T-cell (primary cell): Measurements from ENCODE around the gene BBC3. TPM values are rescaled to one million over a fixed set of nuclear protein-coding genes. Genes with fewer than 3 reads are reported as not detected.

Experiments
- ATAC-seq, 4 experiments: fragments of 200-7000 bp in 3 of 4; fragments of 150-1000 bp in 1 of 4; cut with Tn5 transposase; replicated peaks in 1 of 4; 1 replicate in 3 of 4; 2 replicates in 1 of 4; pipeline ENCODE4 v1.10.0; 2021; ENCODE audit warnings: moderate library complexity in 3 of 4, mild to moderate bottlenecking in 2 of 4, moderate number of reproducible peaks in 1 of 4
- CTCF ChIA-PET, 2 donors: fragments of 300-600 bp; sonication (Branson Sonifier 250); formaldehyde crosslinking; loops; one replicate each; lab custom pipeline; 2022; ENCODE audit warnings: antibody characterized with exemption in 2 of 2; lab: Charles Lee
- POLR2A ChIA-PET, 2 donors: fragments of 300-600 bp; sonication (Branson Sonifier 250); formaldehyde crosslinking; loops; one replicate each; lab custom pipeline; 2022; ENCODE audit warnings: antibody characterized with exemption in 2 of 2; lab: Charles Lee
- DNase-seq, 35 experiments: peaks; one replicate each; pipeline versions ENCODE4 v3.0.0 to v3.0.0-alpha.2; 2013 to 2023
- H3K27ac ChIP-seq: one replicate; pipeline ENCODE4 v1.5.1; 2013; ENCODE audit warnings: low read length
- H3K27me3 ChIP-seq, 2 experiments: replicated peaks in 1 of 2; 1 replicate in 1 of 2; 2 replicates in 1 of 2; pipeline versions ENCODE4 v1.6.1 to v1.7.0; 2013; ENCODE audit warnings: low read length in 1 of 2, mixed read lengths in 1 of 2; ENCODE audit not compliant: control insufficient read depth in 2 of 2, insufficient read depth in 2 of 2; ENCODE audit errors: extremely low read depth in 1 of 2
- H3K36me3 ChIP-seq, 2 donors: 1 replicate in 1 of 2; 2 replicates in 1 of 2; pipeline versions ENCODE4 v1.6.1 to v1.7.0; 2013; ENCODE audit warnings: low read length in 1 of 2; ENCODE audit not compliant: control insufficient read depth in 2 of 2, insufficient read depth in 1 of 2; ENCODE audit errors: extremely low read depth in 1 of 2
- H3K4me1 ChIP-seq, 2 experiments: 1 replicate in 1 of 2; 2 replicates in 1 of 2; pipeline versions ENCODE4 v1.6.1 to v1.7.0; 2013; ENCODE audit warnings: low read length in 2 of 2, mixed read lengths in 1 of 2; ENCODE audit not compliant: insufficient read depth in 2 of 2, control insufficient read depth in 1 of 2; ENCODE audit errors: extremely low read depth in 1 of 2
- H3K4me3 ChIP-seq, 2 donors: 1 replicate in 1 of 2; 2 replicates in 1 of 2; pipeline versions ENCODE4 v1.5.1 to v1.7.0; 2013; ENCODE audit warnings: mild to moderate bottlenecking in 2 of 2, low read length in 1 of 2, moderate library complexity in 1 of 2; ENCODE audit not compliant: control insufficient read depth in 1 of 2; ENCODE audit errors: extremely low read depth in 1 of 2
- H3K9me3 ChIP-seq: 2 replicates; pipeline ENCODE4 v1.7.0; 2013
- H3K27ac Mint-ChIP-seq, 2 donors: one replicate each; pipeline ENCODE4 v1.8.0; 2020 to 2021; ENCODE audit warnings: mild to moderate bottlenecking in 2 of 2, mixed read lengths in 2 of 2
- H3K27me3 Mint-ChIP-seq, 2 donors: one replicate each; pipeline ENCODE4 v1.8.0; 2021 to 2022; ENCODE audit warnings: mixed read lengths in 2 of 2
- H3K36me3 Mint-ChIP-seq: one replicate; pipeline ENCODE4 v1.8.0; 2021; ENCODE audit warnings: mixed read lengths
- H3K4me1 Mint-ChIP-seq, 3 donors: one replicate each; pipeline ENCODE4 v1.8.0; 2020 to 2022; ENCODE audit warnings: mixed read lengths in 3 of 3, mild to moderate bottlenecking in 1 of 3
- H3K4me3 Mint-ChIP-seq, 3 donors: one replicate each; pipeline ENCODE4 v1.8.0; 2020 to 2022; ENCODE audit warnings: mild to moderate bottlenecking in 3 of 3, mixed read lengths in 3 of 3, moderate library complexity in 3 of 3
- H3K9me3 Mint-ChIP-seq, 3 donors: one replicate each; pipeline ENCODE4 v1.8.0; 2020 to 2022; ENCODE audit warnings: mixed read lengths in 3 of 3
- WGBS: methylation state at CpG from one replicate; pipeline ENCODE4 v1.1.5; 2013; ENCODE audit warnings: missing lambda C conversion rate; ENCODE audit not compliant: insufficient coverage; 5-methylcytosine and 5-hydroxymethylcytosine counted together
- total RNA-seq, 35 experiments: library from RNA in 6 of 35; stranded (reverse) in 6 of 35; fragments of 120-200 nt in 1 of 35; gene quantifications; one replicate each; pipeline versions ENCODE4 v1.2.1 to v1.2.4 and lab custom pipeline; 2013 to 2026

BBC3 gene
- total RNA-seq, 5 donors from 2014 or later (not counting 1 experiment from before 2014, with no cell fraction given) = 20.0 to 48.6 (median 39.2) TPM

GRCh38 chr19:47230054-47230920 is 712 bp downstream of the BBC3 start:
- peaks cover 30 to 33% (median 32%) of the 10 kb centered on the region in 3 donors for H3K4me1 Mint-ChIP-seq
- no peaks in the 10 kb centered on the region for H3K36me3 Mint-ChIP-seq
- no peaks in the 10 kb centered on the region for H3K36me3 ChIP-seq
- peak overlapping the region; percentile 69 to 86 for H3K4me3 ChIP-seq
- H3K4me1 ChIP-seq = peaks cover 31 to 59% of the 10 kb centered on the region in 2 experiments
- H3K27me3 ChIP-seq = peaks cover 0 to 2% of the 10 kb centered on the region in 2 experiments
- peak; percentile 31 to 42 (median 38) for ATAC-seq
- peak; percentile 65 to 89 (median 79) for DNase-seq
- peak overlapping the region in 2 of 3 donors; percentile 39 to 54 for H3K4me3 Mint-ChIP-seq
- no peak overlapping the region for H3K27ac Mint-ChIP-seq
- no peaks in the 10 kb centered on the region for H3K27me3 Mint-ChIP-seq
- ChIA-PET CTCF (interaction anchor here in 1 of 2 donors (1.0 to 1.4 kb wide), 2 partner anchors 14 to 18 kb away, joined by 3 to 10 read pairs; no protein-coding TSS in a partner anchor), POLR2A (no interaction called here)
- WGBS = under 1% methylated on average over 73 of the region's 84 CpGs
- no peaks in the 10 kb centered on the region for H3K9me3 Mint-ChIP-seq
- H3K9me3 ChIP-seq = no peaks in the 10 kb centered on the region
- peak overlapping the region; percentile 57 for H3K27ac ChIP-seq

DNA sequence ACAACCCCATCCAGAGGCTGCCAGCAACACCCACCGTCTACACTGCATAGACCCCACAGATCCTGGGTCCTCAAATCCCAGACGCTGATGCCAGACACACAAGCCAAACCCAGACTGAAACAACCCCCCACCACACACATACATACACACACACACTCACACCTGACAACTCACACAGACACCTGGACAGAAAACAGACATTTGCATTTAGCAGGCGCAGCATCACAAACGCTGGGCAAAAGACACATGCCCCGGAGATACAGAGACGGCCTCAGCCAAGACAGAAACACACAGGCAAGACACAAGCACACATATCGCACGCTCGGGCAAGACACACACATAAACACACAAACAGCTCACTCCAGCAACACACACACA is 1.3 kb downstream of the BBC3 start:
- Mint-ChIP-seq H3K27me3 (no peaks in the 10 kb centered on the region), H3K9me3 (no peaks in the 10 kb centered on the region), H3K4me1 (peaks cover 31 to 33% (median 32%) of the 10 kb centered on the region in 3 donors), H3K4me3 (no peak overlapping the region), H3K27ac (no peak overlapping the region), H3K36me3 (no peaks in the 10 kb centered on the region)
- ChIA-PET CTCF (interaction anchor here in 1 of 2 donors (1.0 to 1.4 kb wide), 2 partner anchors 14 to 18 kb away, joined by 3 to 10 read pairs; no protein-coding TSS in a partner anchor), POLR2A (no interaction called here)
- no peaks in the 10 kb centered on the region for H3K9me3 ChIP-seq
- peak in 7 of 35 experiments; percentile 13 to 59 (median 36) for DNase-seq
- H3K27me3 ChIP-seq = peaks cover 0 to 2% of the 10 kb centered on the region in 2 experiments
- H3K4me3 ChIP-seq = peak overlapping the region; percentile 69 to 86
- H3K4me1 ChIP-seq = peaks cover 31 to 61% of the 10 kb centered on the region in 2 experiments
- WGBS = 7% methylated on average over 9 of the region's 9 CpGs
- H3K27ac ChIP-seq = peak overlapping the region; percentile 53
- ATAC-seq = no peak
- no peaks in the 10 kb centered on the region for H3K36me3 ChIP-seq

DNA sequence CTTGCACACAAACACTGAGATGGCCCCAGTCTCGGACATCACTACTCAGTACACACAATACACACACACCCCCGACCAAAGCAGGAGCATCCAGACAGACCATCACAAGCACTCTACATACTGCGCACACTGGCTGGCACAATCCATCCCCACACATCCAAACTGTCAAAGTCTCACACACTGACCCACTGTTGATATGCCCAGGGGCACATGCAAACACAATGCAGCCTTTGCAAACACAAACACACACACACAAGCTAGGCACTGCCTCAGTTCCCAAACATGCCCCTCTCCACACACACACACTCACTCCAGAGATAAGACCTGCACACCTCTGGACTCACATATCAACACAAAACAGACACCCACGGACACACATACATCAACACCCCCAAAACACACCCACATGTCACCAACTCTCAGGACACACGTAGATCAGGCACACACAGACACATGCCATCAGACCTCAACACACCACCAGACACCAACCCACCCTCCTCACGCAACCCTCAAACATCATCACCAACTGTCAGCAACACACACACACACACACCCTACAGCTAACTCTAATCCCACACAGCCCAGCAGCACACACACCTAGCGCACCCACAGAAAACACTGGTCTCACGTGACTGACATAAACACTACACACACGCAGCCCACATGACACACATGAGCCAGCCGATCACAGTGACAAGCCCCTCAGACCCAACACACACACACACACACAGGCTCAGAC is 1.9 kb downstream of the BBC3 start:
- ChIA-PET POLR2A (no interaction called here), CTCF (interaction anchor here in 1 of 2 donors (1.0 to 1.4 kb wide), 2 partner anchors 15 to 17 kb away, joined by 3 to 10 read pairs; no protein-coding TSS in a partner anchor)
- H3K4me1 ChIP-seq = peaks cover 31 to 61% of the 10 kb centered on the region in 2 experiments
- Mint-ChIP-seq H3K27me3 (no peaks in the 10 kb centered on the region), H3K4me1 (peaks cover 31 to 33% (median 32%) of the 10 kb centered on the region in 3 donors), H3K9me3 (no peaks in the 10 kb centered on the region), H3K4me3 (no peak overlapping the region), H3K27ac (no peak overlapping the region), H3K36me3 (no peaks in the 10 kb centered on the region)
- ATAC-seq (no peak), DNase-seq (peak in 19 of 35 experiments; percentile 9 to 69 (median 34))
- H3K4me3 ChIP-seq = peak overlapping the region; percentile 69 to 86
- WGBS = 20% methylated on average over 10 of the region's 10 CpGs
- no peaks in the 10 kb centered on the region for H3K36me3 ChIP-seq
- no peaks in the 10 kb centered on the region for H3K9me3 ChIP-seq
- H3K27ac ChIP-seq = peak overlapping the region; percentile 53
- H3K27me3 ChIP-seq = peaks cover 0 to 2% of the 10 kb centered on the region in 2 experiments

- DNase-seq = peak in 26 of 35 experiments; percentile 17 to 62 (median 44)
- no peaks in the 10 kb centered on the region for H3K36me3 ChIP-seq
- WGBS = 16% methylated on average over 34 of the region's 50 CpGs
- peak in 3 of 4 experiments; percentile 6 to 9 (median 7) for ATAC-seq
- peak overlapping the region; percentile 88 for H3K27ac ChIP-seq
- Mint-ChIP-seq H3K9me3 (no peaks in the 10 kb centered on the region), H3K4me1 (peaks cover 31 to 33% (median 32%) of the 10 kb centered on the region in 3 donors), H3K4me3 (no peak overlapping the region), H3K27ac (no peak overlapping the region), H3K36me3 (no peaks in the 10 kb centered on the region), H3K27me3 (no peaks in the 10 kb centered on the region)
- peaks cover 0 to 2% of the 10 kb centered on the region in 2 experiments for H3K27me3 ChIP-seq
- ChIA-PET CTCF (interaction anchor here (1.4 to 1.6 kb wide), 3 partner anchors 16 to 46 kb away, joined by 3 to 10 read pairs (median 7); partner anchors contain the start of gene INAFM1 (in 1 of the 2)), POLR2A (no interaction called here)
- peak overlapping the region; percentile 53 to 86 for H3K4me3 ChIP-seq
- H3K9me3 ChIP-seq = no peaks in the 10 kb centered on the region
- peaks cover 31 to 61% of the 10 kb centered on the region in 2 experiments for H3K4me1 ChIP-seq
These were observed 2.6 kb downstream of the BBC3 start for GRCh38 chr19:47228168-47228936.

DNA sequence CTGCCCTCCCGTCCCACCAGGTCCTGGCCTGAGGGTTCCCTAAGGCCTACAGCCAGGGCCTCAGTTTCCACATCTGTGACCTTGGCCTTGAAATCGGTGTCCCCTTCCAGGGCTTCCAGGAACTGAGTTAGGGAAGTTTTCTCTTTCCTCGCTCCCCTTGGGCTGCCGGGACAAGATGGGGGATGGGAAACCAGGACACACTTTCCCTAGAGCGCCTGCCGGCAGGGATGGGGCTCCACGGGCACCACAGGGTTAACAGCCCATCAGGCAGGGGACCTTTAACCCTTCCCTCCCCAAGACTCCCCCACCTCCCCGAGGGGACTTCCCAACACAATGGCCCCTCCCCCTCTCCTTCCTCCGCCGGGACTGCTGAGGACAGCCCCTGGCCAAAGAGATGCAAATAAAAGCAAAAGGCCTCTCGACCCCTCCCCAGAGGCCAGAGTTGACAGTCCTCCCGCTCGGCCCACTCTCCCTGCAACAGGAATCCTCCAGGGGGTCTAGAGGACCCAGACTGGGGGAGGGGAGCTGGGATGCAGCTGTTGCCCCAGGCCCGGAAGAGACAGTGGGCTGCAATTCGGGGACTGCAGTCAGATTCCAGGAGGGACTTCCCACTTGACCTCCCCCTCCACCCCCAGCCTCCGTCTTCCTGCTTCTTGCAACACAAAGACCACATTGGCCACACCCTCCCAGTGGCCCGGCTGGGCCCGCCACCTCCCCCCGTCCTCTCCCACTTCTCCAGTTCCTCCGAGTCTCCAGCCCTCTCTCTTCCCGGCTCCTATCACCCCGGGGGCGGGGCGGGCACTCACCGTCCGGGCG is 3.4 kb downstream of the BBC3 start:
- H3K4me3 Mint-ChIP-seq = peak overlapping the region in 2 of 3 donors; percentile 74 to 77
- H3K36me3 Mint-ChIP-seq = no peaks in the 10 kb centered on the region
- peaks cover 25 to 29% (median 28%) of the 10 kb centered on the region in 3 donors for H3K4me1 Mint-ChIP-seq
- H3K27ac ChIP-seq = peak overlapping the region; percentile 88
- peak overlapping the region; percentile 53 to 77 for H3K27ac Mint-ChIP-seq
- H3K4me1 ChIP-seq = peaks cover 31 to 57% of the 10 kb centered on the region in 2 experiments
- DNase-seq (peak in 19 of 35 experiments; percentile 8 to 63 (median 31)), ATAC-seq (no peak)
- 4% methylated on average over 10 of the region's 27 CpGs for WGBS
- ChIA-PET CTCF (interaction anchor here (0.6 to 2.1 kb wide), 5 partner anchors 17 to 82 kb away, joined by 3 to 23 read pairs (median 7); partner anchors contain the start of gene INAFM1 (in 1 of the 2)), POLR2A (no interaction called here)
- H3K36me3 ChIP-seq = no peaks in the 10 kb centered on the region
- H3K27me3 ChIP-seq = peaks cover 0 to 2% of the 10 kb centered on the region in 2 experiments
- no peaks in the 10 kb centered on the region for H3K9me3 Mint-ChIP-seq
- H3K27me3 Mint-ChIP-seq = no peaks in the 10 kb centered on the region
- no peaks in the 10 kb centered on the region for H3K9me3 ChIP-seq
- H3K4me3 ChIP-seq = peak overlapping the region; percentile 53 to 65
